Endothelial cell of umbilical vein (primary cell): ENCODE data around the gene DALRD3. TPM values are rescaled to one million over a fixed set of nuclear protein-coding genes. Genes with fewer than 3 reads are reported as not detected.

ENCODE experiments used
- BruUV-seq: library from RNA; stranded (reverse); fragments of 400-500 nt; replicated peaks from 2 replicates; lab custom pipeline; 2021; lab: Mats Ljungman, UMichigan
- CTCF ChIA-PET: fragments of 300-600, 350-600 bp; sonication (Branson Sonifier 250); formaldehyde crosslinking; loops from one replicate; lab custom pipeline; 2021; ENCODE audit warnings: antibody characterized with exemption, inconsistent platforms; lab: Charles Lee
- POLR2A ChIA-PET: fragments of 300-600, 350-600 bp; sonication (Branson Sonifier 250); formaldehyde crosslinking; loops from one replicate; lab custom pipeline; 2021; ENCODE audit warnings: antibody characterized with exemption, inconsistent platforms; lab: Charles Lee
- DNase-seq: peaks from one replicate; pipeline ENCODE4 v3.0.0-alpha.2; 2011; ENCODE audit warnings: low read depth, low spot score
- FAIRE-seq: peaks from 2 replicates; lab custom pipeline; 2011; peaks lifted over from hg19 to GRCh38; lab: Jason Lieb, UNC
- H2AFZ ChIP-seq: 2 replicates; pipeline ENCODE4 v1.6.0; 2012; ENCODE audit warnings: low read depth, low read length, control low read depth, inconsistent platforms
- H3K27ac ChIP-seq: 2 replicates; pipeline ENCODE4 v1.5.1; 2011; ENCODE audit warnings: low read depth, mild to moderate bottlenecking, control low read depth, low read length, moderate library complexity; ENCODE audit not compliant: insufficient read depth
- H3K27me3 ChIP-seq, 2 experiments: 2 replicates each; pipeline versions ENCODE4 v1.6.0 to v1.6.1; 2011; ENCODE audit warnings: low read length in 2 of 2, mixed read lengths in 1 of 2; ENCODE audit not compliant: control insufficient read depth in 2 of 2, insufficient read depth in 2 of 2
- H3K36me3 ChIP-seq, 2 experiments: 2 replicates in 1 of 2; 3 replicates in 1 of 2; pipeline ENCODE4 v1.5.1; 2011; ENCODE audit warnings: low read length in 2 of 2, mild to moderate bottlenecking in 1 of 2, moderate library complexity in 1 of 2; ENCODE audit not compliant: control insufficient read depth in 2 of 2, insufficient read depth in 2 of 2; ENCODE audit errors: extremely low read depth in 1 of 2
- H3K4me1 ChIP-seq: 3 replicates; pipeline ENCODE4 v1.5.1; 2011; ENCODE audit warnings: mild to moderate bottlenecking, low read length; ENCODE audit not compliant: control insufficient read depth, insufficient read depth; ENCODE audit errors: extremely low read depth
- H3K4me2 ChIP-seq: 2 replicates; pipeline ENCODE4 v1.6.1; 2011; ENCODE audit warnings: low read length, control low read depth, mixed read lengths; ENCODE audit not compliant: insufficient read depth
- H3K4me3 ChIP-seq, 3 experiments: fragments of 200-600 bp in 1 of 3; sonication (generic), shearing (Covaris generic) in 1 of 3; replicated peaks in 1 of 3; 2 replicates each; pipeline ENCODE4 v1.5.1; 2011 to 2016; ENCODE audit warnings: control low read depth in 3 of 3, low read length in 3 of 3, mild to moderate bottlenecking in 2 of 3, inconsistent platforms in 1 of 3, low read depth in 1 of 3, moderate library complexity in 1 of 3; ENCODE audit not compliant: insufficient read depth in 1 of 3
- H3K79me2 ChIP-seq: 2 replicates; pipeline ENCODE4 v1.6.0; 2012; ENCODE audit warnings: low read length, inconsistent platforms; ENCODE audit not compliant: control insufficient read depth, insufficient read depth
- H3K9ac ChIP-seq: replicated peaks from 2 replicates; pipeline ENCODE3; 2011; ENCODE audit warnings: low read length, control low read depth; ENCODE audit not compliant: insufficient read depth; ENCODE audit errors: extremely low read depth
- H3K9me1 ChIP-seq: replicated peaks from 3 replicates; pipeline ENCODE4 v1.6.0; 2011; ENCODE audit warnings: mild to moderate bottlenecking, low read length; ENCODE audit not compliant: control insufficient read depth, insufficient read depth; ENCODE audit errors: extremely low read depth
- H3K9me3 ChIP-seq: replicated peaks from 2 replicates; pipeline ENCODE4 v1.5.1; 2012; ENCODE audit warnings: low read length, inconsistent platforms; ENCODE audit not compliant: control insufficient read depth, insufficient read depth
- H4K20me1 ChIP-seq: replicated peaks from 2 replicates; pipeline ENCODE3; 2011; ENCODE audit warnings: mild to moderate bottlenecking, low read length; ENCODE audit not compliant: control insufficient read depth, insufficient read depth; ENCODE audit errors: extremely low read depth
- CTCF ChIP-seq, 2 donors: IDR thresholded peaks; 1 replicate in 1 of 2; 2 replicates in 1 of 2; pipeline ENCODE4 v1.5.1; 2011; ENCODE audit warnings: low read length in 2 of 2, mild to moderate bottlenecking in 2 of 2, moderate library complexity in 2 of 2, control low read depth in 1 of 2, inconsistent platforms in 1 of 2, low read depth in 1 of 2; ENCODE audit not compliant: insufficient read depth in 1 of 2; ENCODE audit errors: extremely low read depth in 1 of 2
- EZH2 ChIP-seq: IDR thresholded peaks from 2 replicates; pipeline ENCODE4 v1.6.1; 2012; ENCODE audit warnings: borderline replicate concordance, low read depth, mild to moderate bottlenecking, moderate library complexity, low read length, inconsistent platforms; ENCODE audit not compliant: severe bottlenecking
- FOS ChIP-seq: IDR thresholded peaks from 2 replicates; pipeline ENCODE4 v1.6.1; 2011; ENCODE audit warnings: mild to moderate bottlenecking, low read length, moderate library complexity, borderline replicate concordance; ENCODE audit not compliant: insufficient read depth
- GATA2 ChIP-seq: IDR thresholded peaks from 2 replicates; pipeline ENCODE4 v1.7.0; 2011; ENCODE audit warnings: low read depth, mild to moderate bottlenecking, moderate library complexity, mixed read lengths, low read length; ENCODE audit not compliant: insufficient read length, insufficient read depth
- JUN ChIP-seq: IDR thresholded peaks from 2 replicates; pipeline ENCODE4 v1.6.1; 2011; ENCODE audit warnings: borderline replicate concordance, low read depth; ENCODE audit not compliant: insufficient read length, insufficient read depth
- MYC ChIP-seq: IDR thresholded peaks from one replicate; pipeline ENCODE4 v1.6.1; 2011; ENCODE audit warnings: mild to moderate bottlenecking, low read depth, low read length
- POLR2A ChIP-seq: IDR thresholded peaks from 2 replicates; pipeline ENCODE4 v1.6.1; 2012; ENCODE audit warnings: low read depth, mild to moderate bottlenecking, control low read depth, low read length
- POLR2AphosphoS5 ChIP-seq: IDR thresholded peaks from 2 replicates; pipeline ENCODE4 v1.6.1; 2012; ENCODE audit warnings: low read depth, mild to moderate bottlenecking, control low read depth, low read length, moderate library complexity; ENCODE audit not compliant: insufficient read depth
- dilution Hi-C: fragments of 300-500 bp; cut with MboI; formaldehyde crosslinking; loops from one replicate; pipeline ENCODE4 v1.15.0; 2019; ENCODE audit warnings: low sequenced_read_pairs; ENCODE audit not compliant: extremely low pct_ligation_motif_present
- intact Hi-C: fragments of 100-400 bp; cut with micrococcal nuclease; formaldehyde crosslinking; loops from one replicate; pipeline ENCODE4 v1.10.0; 2022
- polyA plus RNA-seq, 4 experiments: library from polyadenylated mRNA; depleted of rRNA in 3 of 4; stranded (reverse) in 3 of 4; unstranded in 1 of 4; fragments of >200 nt; gene quantifications; 2 replicates each; pipeline versions ENCODE4 v1.2.1 to v1.2.3, GENCODE V29; 2011 to 2012; ENCODE audit warnings: missing spikeins in 1 of 4
- total RNA-seq: library from RNA; stranded (reverse); gene quantifications from 2 replicates; pipeline ENCODE4 v1.2.3, GENCODE V29; 2021
- TF ChIP-seq, protein P1 (sequence below): IDR thresholded peaks from 2 replicates; pipeline ENCODE4 v1.6.1; 2011; ENCODE audit not compliant: insufficient read depth, insufficient read length

Gene DALRD3
- total and polyA plus RNA-seq, 2 donors (not counting 3 experiments of a cell fraction or from before 2014, with no cell fraction given): 22.7 to 60.8 TPM

GRCh38 chr3:49015072-49015471 lies 3.3 kb downstream of the DALRD3 start:
- Histone ChIP-seq H3K9me3 (no peaks in the 10 kb centered on the region), H3K9ac (no peak overlapping the region), H3K4me3 (no peak overlapping the region), H3K4me2 (no peak overlapping the region), H3K36me3 (peaks cover 5 to 51% of the 10 kb centered on the region in 2 experiments), H4K20me1 (no peaks in the 10 kb centered on the region), H3K27me3 (no peaks in the 10 kb centered on the region), H2AFZ (no peak overlapping the region), H3K4me1 (peaks cover 18% of the 10 kb centered on the region), H3K27ac (no peak overlapping the region), H3K9me1 (no peaks in the 10 kb centered on the region), H3K79me2 (peaks cover 23% of the 10 kb centered on the region)
- dilution Hi-C loops (no loop called here), intact Hi-C loops (no loop called here)
- TF ChIP-seq MYC (no peak), GATA2 (no peak), POLR2AphosphoS5 (no peak), EZH2 (no peak), FOS (no peak), JUN (no peak), CTCF (IDR thresholded peaks at IDR 0.05; ENCODE audit: extremely low read depth in 1 of 2, insufficient read depth in 1 of 2, low read depth in 1 of 2, low read length in 2 of 2) (no peak), POLR2A (no peak)
- TF ChIP-seq, protein P1, sequence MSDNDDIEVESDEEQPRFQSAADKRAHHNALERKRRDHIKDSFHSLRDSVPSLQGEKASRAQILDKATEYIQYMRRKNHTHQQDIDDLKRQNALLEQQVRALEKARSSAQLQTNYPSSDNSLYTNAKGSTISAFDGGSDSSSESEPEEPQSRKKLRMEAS: no peak
- BruUV-seq: no TSS peak
- POLR2A ChIA-PET: interaction anchor here (4.2 kb wide), 1 partner anchor 7 kb away, joined by 17 read pairs; the partner anchor contains the start of gene WDR6
- no peak for FAIRE-seq
- DNase-seq: no peak
- CTCF ChIA-PET: interaction anchor here (12.8 kb wide), 1 partner anchor 27 kb away, joined by 254 read pairs; the partner anchor contains the start of gene P4HTM
